NCI-H446 treated with DMSO at 0.1 percent for 48 hours (cell line): Measurements from ENCODE around the gene TTYH2.

Source experiments
- DNase-seq: peaks from one replicate; lab custom pipeline; 2025; lab: John Stamatoyannopoulos, UW

The TTYH2 gene

GRCh38 chr17:74292495-74292894 is 79.1 kb downstream of the TTYH2 start:
- DNase-seq, result no peak

- no peak for DNase-seq
Observed at GRCh38 chr17:74295625-74296547, 82.5 kb downstream of the TTYH2 start.

GRCh38 chr17:74296548-74296936 is 83.2 kb downstream of the TTYH2 start:
- no peak for DNase-seq

GRCh38 chr17:74297941-74298340 is 84.6 kb downstream of the TTYH2 start:
- DNase-seq, result no peak

- no peak for DNase-seq
Observed at GRCh38 chr17:74298778-74299177, 85.4 kb downstream of the TTYH2 start.

- DNase-seq, result no peak
Observed at GRCh38 chr17:74299226-74300009, 86.0 kb downstream of the TTYH2 start.

- no peak for DNase-seq
Observed at GRCh38 chr17:74303305-74303704, 89.9 kb downstream of the TTYH2 start.

- DNase-seq, result no peak
Observed at GRCh38 chr17:74304184-74304583, 90.8 kb downstream of the TTYH2 start.

- DNase-seq, result no peak
Observed at GRCh38 chr17:74305865-74306654, 92.7 kb downstream of the TTYH2 start.

GRCh38 chr17:74307984-74308773 is 94.8 kb downstream of the TTYH2 start:
- no peak for DNase-seq

- DNase-seq, result no peak
Observed at GRCh38 chr17:74309902-74310301, 96.5 kb downstream of the TTYH2 start.
